HCT116 (cell line): ENCODE results near the gene TNXB. TPM values are rescaled to one million over a fixed set of nuclear protein-coding genes. Genes with fewer than 3 reads are reported as not detected.

Source experiments
- ATAC-seq: fragments of 200-7000 bp; cut with Tn5 transposase; 2 replicates; pipeline ENCODE4 v1.9.1; 2020; ENCODE audit warnings: mild to moderate bottlenecking, moderate library complexity
- BruUV-seq: library from RNA; stranded (reverse); fragments of 400-500 nt; replicated peaks from 2 replicates; lab custom pipeline; 2021; lab: Mats Ljungman, UMichigan
- CTCF ChIA-PET: fragments of 300-600 bp; sonication (Branson Sonifier 250); formaldehyde crosslinking; loops from one replicate; lab custom pipeline; 2021; ENCODE audit warnings: antibody characterized with exemption; lab: Charles Lee
- POLR2A ChIA-PET: fragments of 300-600, 350-600 bp; sonication (Branson Sonifier 250); formaldehyde crosslinking; loops from one replicate; lab custom pipeline; 2021; ENCODE audit warnings: antibody characterized with exemption; lab: Charles Lee
- RAD21 ChIA-PET, 2 experiments: fragments of 300-600 bp; sonication (Branson Sonifier 250); formaldehyde crosslinking; loops; one replicate each; lab custom pipeline; 2023; ENCODE audit warnings: low total read pairs in 2 of 2; ENCODE audit not compliant: uncharacterized antibody in 2 of 2, unreplicated experiment in 2 of 2, low non-redundant PET in 1 of 2; lab: Charles Lee
- DNase-seq: peaks from one replicate; pipeline ENCODE4 v3.0.0-alpha.2; 2010; ENCODE audit warnings: low read depth, low spot score
- H2AFZ ChIP-seq: fragments of 200-600 bp; shearing (Covaris generic), sonication (generic); 2 replicates; pipeline ENCODE4 v1.6.1; 2017; ENCODE audit warnings: low read depth, mixed run types, mixed read lengths, antibody characterized with exemption, low read length; ENCODE audit not compliant: poor library complexity, severe bottlenecking
- H3K27ac ChIP-seq: 2 replicates; pipeline ENCODE4 v1.5.1; 2012; ENCODE audit warnings: low read depth, low read length
- H3K27me3 ChIP-seq: fragments of 200-600 bp; sonication (generic); 2 replicates; pipeline ENCODE4 v1.6.1; 2016; ENCODE audit warnings: mixed run types, low read length, mixed read lengths; ENCODE audit not compliant: insufficient read depth
- H3K36me3 ChIP-seq, 2 experiments: fragments of 200-500 bp in 1 of 2; fragments of 200-600 bp in 1 of 2; sonication (Bioruptor generic) in 1 of 2; sonication (generic) in 1 of 2; 2 replicates each; pipeline versions ENCODE4 v1.5.1 to v1.6.1; 2014 to 2016; ENCODE audit warnings: low read length in 2 of 2, inconsistent platforms in 1 of 2, mixed read lengths in 1 of 2, mixed run types in 1 of 2; ENCODE audit not compliant: insufficient read depth in 2 of 2, control insufficient read depth in 1 of 2
- H3K4me1 ChIP-seq, 2 experiments: fragments of 200-600 bp in 1 of 2; sonication (generic) in 1 of 2; 2 replicates each; pipeline versions ENCODE4 v1.5.1 to v1.6.1; 2012 to 2017; ENCODE audit warnings: low read length in 2 of 2, inconsistent platforms in 1 of 2, mild to moderate bottlenecking in 1 of 2, mixed read lengths in 1 of 2, mixed run types in 1 of 2, moderate library complexity in 1 of 2; ENCODE audit not compliant: insufficient read depth in 2 of 2, control insufficient read depth in 1 of 2
- H3K4me2 ChIP-seq: fragments of 200-600 bp; sonication (generic); 2 replicates; pipeline ENCODE4 v1.6.1; 2017; ENCODE audit warnings: mixed run types, low read length, mixed read lengths
- H3K4me3 ChIP-seq, 2 experiments: fragments of 200-600 bp in 1 of 2; sonication (generic) in 1 of 2; replicated peaks in 1 of 2; 2 replicates each; pipeline ENCODE4 v1.5.1; 2011 to 2016; ENCODE audit warnings: low read length in 2 of 2, control low read depth in 1 of 2, low read depth in 1 of 2, mild to moderate bottlenecking in 1 of 2, mixed read lengths in 1 of 2, mixed run types in 1 of 2
- H3K79me2 ChIP-seq: fragments of 200-600 bp; sonication (generic); 2 replicates; pipeline ENCODE4 v1.6.1; 2017; ENCODE audit warnings: mild to moderate bottlenecking, mixed run types, low read length, moderate library complexity, mixed read lengths; ENCODE audit not compliant: insufficient read depth
- H3K9ac ChIP-seq: fragments of 200-600 bp; sonication (generic); 2 replicates; pipeline ENCODE4 v1.6.1; 2016; ENCODE audit warnings: low read length, mixed read lengths
- H3K9me2 ChIP-seq: fragments of 200-600 bp; sonication (generic), shearing (Covaris generic); 2 replicates; pipeline ENCODE4 v1.6.1; 2017; ENCODE audit warnings: mixed run types, mild to moderate bottlenecking, moderate library complexity; ENCODE audit not compliant: insufficient read depth
- H3K9me3 ChIP-seq, 2 experiments: fragments of 200-500 bp in 1 of 2; fragments of 200-600 bp in 1 of 2; sonication (Bioruptor generic) in 1 of 2; sonication (generic) in 1 of 2; 2 replicates each; pipeline ENCODE4 v1.6.1; 2014 to 2017; ENCODE audit warnings: low read length in 2 of 2, mixed read lengths in 2 of 2, inconsistent platforms in 1 of 2, low read depth in 1 of 2, mild to moderate bottlenecking in 1 of 2, mixed run types in 1 of 2, moderate library complexity in 1 of 2; ENCODE audit not compliant: control insufficient read depth in 1 of 2, insufficient read depth in 1 of 2
- H4K20me1 ChIP-seq: fragments of 200-600 bp; sonication (generic), shearing (Covaris generic); 2 replicates; pipeline ENCODE4 v1.6.1; 2017; ENCODE audit warnings: mixed run types, mild to moderate bottlenecking, moderate library complexity; ENCODE audit not compliant: insufficient read depth
- CBX3 ChIP-seq: IDR thresholded peaks from 2 replicates; pipeline ENCODE4 v1.6.1; 2012; ENCODE audit warnings: low read depth
- CEBPB ChIP-seq: IDR thresholded peaks from 2 replicates; pipeline ENCODE4 v1.6.1; 2012; ENCODE audit warnings: low read depth
- EGR1 ChIP-seq: IDR thresholded peaks from 2 replicates; pipeline ENCODE4 v1.6.1; 2012; ENCODE audit warnings: low read depth
- ELF1 ChIP-seq: IDR thresholded peaks from 2 replicates; pipeline ENCODE4 v1.6.1; 2012; ENCODE audit warnings: low read depth, borderline replicate concordance
- EZH2 ChIP-seq: fragments of 200-600 bp; sonication (generic); IDR thresholded peaks from 2 replicates; pipeline ENCODE4 v1.6.1; 2017; ENCODE audit warnings: antibody characterized with exemption, mixed run types
- EZH2phosphoT487 ChIP-seq: fragments of 200-600 bp; IDR thresholded peaks from 2 replicates; pipeline ENCODE4 v1.6.1; 2018; ENCODE audit warnings: antibody characterized with exemption, borderline replicate concordance
- FOSL1 ChIP-seq: IDR thresholded peaks from 2 replicates; pipeline ENCODE4 v1.6.1; 2012; ENCODE audit warnings: low read depth
- JUND ChIP-seq: IDR thresholded peaks from 2 replicates; pipeline ENCODE4 v1.6.1; 2012
- POLR2A ChIP-seq: IDR thresholded peaks from 2 replicates; pipeline ENCODE4 v1.7.0; 2011; ENCODE audit warnings: borderline replicate concordance; ENCODE audit not compliant: insufficient read depth, insufficient read length; ENCODE audit errors: extremely low read depth
- POLR2AphosphoS5 ChIP-seq: IDR thresholded peaks from 2 replicates; pipeline ENCODE4 v1.6.1; 2011; ENCODE audit warnings: mild to moderate bottlenecking, low read depth, low read length, moderate library complexity
- RAD21 ChIP-seq: IDR thresholded peaks from 2 replicates; pipeline ENCODE4 v1.6.1; 2012; ENCODE audit warnings: low read depth, mild to moderate bottlenecking
- SIN3A ChIP-seq: IDR thresholded peaks from 2 replicates; pipeline ENCODE4 v1.6.1; 2012; ENCODE audit warnings: low read depth
- SP1 ChIP-seq: IDR thresholded peaks from 2 replicates; pipeline ENCODE4 v1.6.1; 2012; ENCODE audit warnings: low read depth
- SRF ChIP-seq: IDR thresholded peaks from 2 replicates; pipeline ENCODE4 v1.6.1; 2012; ENCODE audit warnings: low read depth
- ZFX ChIP-seq: fragments of 450-650 bp; IDR thresholded peaks from 2 replicates; pipeline ENCODE4 v1.6.1; 2017
- intact Hi-C: fragments of 100-400 bp; cut with micrococcal nuclease; formaldehyde crosslinking; loops from 2 replicates; pipeline ENCODE4 v1.10.0; 2022
- total RNA-seq: library from RNA; stranded (reverse); gene quantifications from one replicate; pipeline ENCODE4 v1.2.1, GENCODE V29; 2021; ENCODE audit not compliant: unreplicated experiment
- TF ChIP-seq, protein P1 (sequence below): IDR thresholded peaks from 2 replicates; pipeline ENCODE4 v1.6.1; 2012; ENCODE audit warnings: low read depth
- TF ChIP-seq, protein P2 (sequence below): IDR thresholded peaks from 2 replicates; pipeline ENCODE4 v1.6.1; 2011; ENCODE audit warnings: mild to moderate bottlenecking, low read length, moderate library complexity; ENCODE audit not compliant: insufficient replicate concordance; ENCODE audit errors: extremely low read depth

Gene TNXB
- total RNA-seq, 1 experiment from 2014 or later = 8.5 TPM

DNA sequence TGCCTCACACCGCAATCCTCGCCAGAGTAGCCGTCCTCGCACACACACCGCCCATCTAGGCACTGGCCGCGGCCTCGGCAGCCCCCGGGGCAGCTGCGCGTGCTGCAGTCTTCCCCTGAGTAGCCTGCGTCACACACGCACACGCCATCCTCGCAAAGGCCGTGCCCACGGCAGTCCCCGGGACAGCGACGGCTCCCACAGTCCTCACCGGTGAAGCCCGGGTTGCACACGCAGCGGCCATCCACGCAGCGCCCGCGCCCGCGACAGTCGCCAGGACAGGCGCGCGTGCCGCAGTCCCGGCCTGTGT lies 13.1 kb downstream of the TNXB start:
- H3K9me3 ChIP-seq = no peaks in the 10 kb centered on the region
- H2AFZ ChIP-seq = no peak overlapping the region
- CTCF ChIA-PET = no interaction called here
- POLR2A ChIA-PET = no interaction called here
- DNase-seq (no peak), ATAC-seq (no peak)
- no peaks in the 10 kb centered on the region for H3K9me2 ChIP-seq
- H3K4me3 ChIP-seq = no peak overlapping the region
- BruUV-seq = no TSS peak
- no peaks in the 10 kb centered on the region for H3K36me3 ChIP-seq
- RAD21 ChIA-PET = no interaction called here
- H3K4me1 ChIP-seq = no peaks in the 10 kb centered on the region
- no peaks in the 10 kb centered on the region for H3K79me2 ChIP-seq
- H3K27ac ChIP-seq = no peak overlapping the region
- no peaks in the 10 kb centered on the region for H3K27me3 ChIP-seq
- TF ChIP-seq RAD21 (no peak), EZH2 (no peak), SP1 (no peak), EGR1 (no peak), ELF1 (no peak), CBX3 (no peak), ZFX (no peak), POLR2AphosphoS5 (no peak), JUND (no peak), POLR2A (no peak), FOSL1 (no peak), SRF (no peak), EZH2phosphoT487 (no peak), CEBPB (no peak), SIN3A (no peak)
- TF ChIP-seq, protein P1, sequence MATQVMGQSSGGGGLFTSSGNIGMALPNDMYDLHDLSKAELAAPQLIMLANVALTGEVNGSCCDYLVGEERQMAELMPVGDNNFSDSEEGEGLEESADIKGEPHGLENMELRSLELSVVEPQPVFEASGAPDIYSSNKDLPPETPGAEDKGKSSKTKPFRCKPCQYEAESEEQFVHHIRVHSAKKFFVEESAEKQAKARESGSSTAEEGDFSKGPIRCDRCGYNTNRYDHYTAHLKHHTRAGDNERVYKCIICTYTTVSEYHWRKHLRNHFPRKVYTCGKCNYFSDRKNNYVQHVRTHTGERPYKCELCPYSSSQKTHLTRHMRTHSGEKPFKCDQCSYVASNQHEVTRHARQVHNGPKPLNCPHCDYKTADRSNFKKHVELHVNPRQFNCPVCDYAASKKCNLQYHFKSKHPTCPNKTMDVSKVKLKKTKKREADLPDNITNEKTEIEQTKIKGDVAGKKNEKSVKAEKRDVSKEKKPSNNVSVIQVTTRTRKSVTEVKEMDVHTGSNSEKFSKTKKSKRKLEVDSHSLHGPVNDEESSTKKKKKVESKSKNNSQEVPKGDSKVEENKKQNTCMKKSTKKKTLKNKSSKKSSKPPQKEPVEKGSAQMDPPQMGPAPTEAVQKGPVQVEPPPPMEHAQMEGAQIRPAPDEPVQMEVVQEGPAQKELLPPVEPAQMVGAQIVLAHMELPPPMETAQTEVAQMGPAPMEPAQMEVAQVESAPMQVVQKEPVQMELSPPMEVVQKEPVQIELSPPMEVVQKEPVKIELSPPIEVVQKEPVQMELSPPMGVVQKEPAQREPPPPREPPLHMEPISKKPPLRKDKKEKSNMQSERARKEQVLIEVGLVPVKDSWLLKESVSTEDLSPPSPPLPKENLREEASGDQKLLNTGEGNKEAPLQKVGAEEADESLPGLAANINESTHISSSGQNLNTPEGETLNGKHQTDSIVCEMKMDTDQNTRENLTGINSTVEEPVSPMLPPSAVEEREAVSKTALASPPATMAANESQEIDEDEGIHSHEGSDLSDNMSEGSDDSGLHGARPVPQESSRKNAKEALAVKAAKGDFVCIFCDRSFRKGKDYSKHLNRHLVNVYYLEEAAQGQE = no peak
- TF ChIP-seq, protein P2, sequence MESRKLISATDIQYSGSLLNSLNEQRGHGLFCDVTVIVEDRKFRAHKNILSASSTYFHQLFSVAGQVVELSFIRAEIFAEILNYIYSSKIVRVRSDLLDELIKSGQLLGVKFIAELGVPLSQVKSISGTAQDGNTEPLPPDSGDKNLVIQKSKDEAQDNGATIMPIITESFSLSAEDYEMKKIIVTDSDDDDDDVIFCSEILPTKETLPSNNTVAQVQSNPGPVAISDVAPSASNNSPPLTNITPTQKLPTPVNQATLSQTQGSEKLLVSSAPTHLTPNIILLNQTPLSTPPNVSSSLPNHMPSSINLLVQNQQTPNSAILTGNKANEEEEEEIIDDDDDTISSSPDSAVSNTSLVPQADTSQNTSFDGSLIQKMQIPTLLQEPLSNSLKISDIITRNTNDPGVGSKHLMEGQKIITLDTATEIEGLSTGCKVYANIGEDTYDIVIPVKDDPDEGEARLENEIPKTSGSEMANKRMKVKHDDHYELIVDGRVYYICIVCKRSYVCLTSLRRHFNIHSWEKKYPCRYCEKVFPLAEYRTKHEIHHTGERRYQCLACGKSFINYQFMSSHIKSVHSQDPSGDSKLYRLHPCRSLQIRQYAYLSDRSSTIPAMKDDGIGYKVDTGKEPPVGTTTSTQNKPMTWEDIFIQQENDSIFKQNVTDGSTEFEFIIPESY = no peak
- H4K20me1 ChIP-seq = no peaks in the 10 kb centered on the region
- no peak overlapping the region for H3K9ac ChIP-seq
- intact Hi-C loops = no loop called here
- H3K4me2 ChIP-seq = no peak overlapping the region
